Neural progenitor cell (in vitro differentiated cells): ENCODE results near the gene SEPTIN8. TPM values are rescaled to one million over a fixed set of nuclear protein-coding genes. Genes with fewer than 3 reads are reported as not detected.
A peak's percentile ranks its signal among the peaks of the same experiment; 100 is the strongest.

ENCODE experiments used
- DNase-seq: peaks from one replicate; pipeline ENCODE4 v3.0.0-alpha.2; 2016; ENCODE audit warnings: low spot score
- H2AFZ ChIP-seq: fragments of 200-600 bp; sonication (generic); replicated peaks from 2 replicates; pipeline ENCODE4 v1.6.1; 2016; ENCODE audit warnings: antibody characterized with exemption
- H3F3A ChIP-seq: fragments of 200-600 bp; sonication (generic); 2 replicates; pipeline ENCODE4 v1.6.1; 2016; ENCODE audit warnings: antibody characterized with exemption, low read depth
- H3K27ac ChIP-seq: fragments of 200-600 bp; sonication (generic); 2 replicates; pipeline ENCODE4 v1.5.1; 2016; ENCODE audit warnings: mild to moderate bottlenecking
- H3K27me3 ChIP-seq: fragments of 200-600 bp; sonication (generic); 2 replicates; pipeline ENCODE4 v1.6.1; 2016; ENCODE audit warnings: mild to moderate bottlenecking, moderate library complexity
- H3K36me3 ChIP-seq: fragments of 200-600 bp; sonication (generic); 2 replicates; pipeline ENCODE4 v1.5.1; 2016
- H3K4me1 ChIP-seq: fragments of 200-600 bp; sonication (generic); 2 replicates; pipeline ENCODE4 v1.6.1; 2016; ENCODE audit warnings: mixed run types
- H3K4me2 ChIP-seq: fragments of 200-600 bp; sonication (generic); 2 replicates; pipeline ENCODE4 v1.6.1; 2016
- H3K4me3 ChIP-seq: fragments of 200-600 bp; sonication (generic); 2 replicates; pipeline ENCODE4 v1.5.1; 2016
- H3K79me2 ChIP-seq: fragments of 200-600 bp; sonication (generic); 2 replicates; pipeline ENCODE4 v1.6.1; 2016; ENCODE audit warnings: low read depth
- H3K9ac ChIP-seq: fragments of 200-600 bp; sonication (generic); 2 replicates; pipeline ENCODE4 v1.6.1; 2016
- H3K9me3 ChIP-seq: fragments of 200-600 bp; sonication (generic); 2 replicates; pipeline ENCODE4 v1.5.1; 2016; ENCODE audit warnings: low read depth
- H4K20me1 ChIP-seq: fragments of 200-600 bp; sonication (generic); 2 replicates; pipeline ENCODE4 v1.6.1; 2016; ENCODE audit warnings: low read depth
- H3K27ac Mint-ChIP-seq: 3 replicates; pipeline ENCODE4 v1.8.0; 2021; ENCODE audit warnings: mixed read lengths
- H3K27me3 Mint-ChIP-seq: 2 replicates; pipeline ENCODE4 v1.8.0; 2022; ENCODE audit warnings: low read depth, mild to moderate bottlenecking, inconsistent platforms, moderate library complexity, mixed read lengths; ENCODE audit not compliant: insufficient read depth
- H3K36me3 Mint-ChIP-seq: 3 replicates; pipeline ENCODE4 v1.8.0; 2021; ENCODE audit warnings: mixed read lengths
- H3K4me1 Mint-ChIP-seq: 3 replicates; pipeline ENCODE4 v1.8.0; 2021; ENCODE audit warnings: mixed read lengths
- H3K4me3 Mint-ChIP-seq: 3 replicates; pipeline ENCODE4 v1.8.0; 2021; ENCODE audit warnings: mild to moderate bottlenecking, moderate library complexity, mixed read lengths
- H3K9me3 Mint-ChIP-seq: 3 replicates; pipeline ENCODE4 v1.8.0; 2020; ENCODE audit warnings: mixed read lengths
- EZH2 ChIP-seq: fragments of 200-600 bp; sonication (generic); IDR thresholded peaks from 2 replicates; pipeline ENCODE4 v1.6.1; 2017; ENCODE audit warnings: antibody characterized with exemption, mild to moderate bottlenecking, moderate library complexity
- EZH2phosphoT487 ChIP-seq: fragments of 200-600 bp; sonication (generic); IDR thresholded peaks from 2 replicates; pipeline ENCODE4 v1.6.1; 2017; ENCODE audit warnings: antibody characterized with exemption
- total RNA-seq: library from RNA; depleted of rRNA; stranded (reverse); fragments of >200 nt; gene quantifications from 2 replicates; pipeline ENCODE4 v1.2.3, GENCODE V29; 2015; ENCODE audit warnings: low replicate concordance
- TF ChIP-seq, protein P1 (sequence below): fragments of 200-600 bp; sonication (generic); IDR thresholded peaks from 2 replicates; pipeline ENCODE4 v1.5.1; 2017; ENCODE audit warnings: antibody characterized with exemption, mild to moderate bottlenecking

SEPTIN8 gene, protein sequence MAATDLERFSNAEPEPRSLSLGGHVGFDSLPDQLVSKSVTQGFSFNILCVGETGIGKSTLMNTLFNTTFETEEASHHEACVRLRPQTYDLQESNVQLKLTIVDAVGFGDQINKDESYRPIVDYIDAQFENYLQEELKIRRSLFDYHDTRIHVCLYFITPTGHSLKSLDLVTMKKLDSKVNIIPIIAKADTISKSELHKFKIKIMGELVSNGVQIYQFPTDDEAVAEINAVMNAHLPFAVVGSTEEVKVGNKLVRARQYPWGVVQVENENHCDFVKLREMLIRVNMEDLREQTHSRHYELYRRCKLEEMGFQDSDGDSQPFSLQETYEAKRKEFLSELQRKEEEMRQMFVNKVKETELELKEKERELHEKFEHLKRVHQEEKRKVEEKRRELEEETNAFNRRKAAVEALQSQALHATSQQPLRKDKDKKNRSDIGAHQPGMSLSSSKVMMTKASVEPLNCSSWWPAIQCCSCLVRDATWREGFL
- 39.9 and 50.1 TPM in 2 replicates for total RNA-seq

DNA sequence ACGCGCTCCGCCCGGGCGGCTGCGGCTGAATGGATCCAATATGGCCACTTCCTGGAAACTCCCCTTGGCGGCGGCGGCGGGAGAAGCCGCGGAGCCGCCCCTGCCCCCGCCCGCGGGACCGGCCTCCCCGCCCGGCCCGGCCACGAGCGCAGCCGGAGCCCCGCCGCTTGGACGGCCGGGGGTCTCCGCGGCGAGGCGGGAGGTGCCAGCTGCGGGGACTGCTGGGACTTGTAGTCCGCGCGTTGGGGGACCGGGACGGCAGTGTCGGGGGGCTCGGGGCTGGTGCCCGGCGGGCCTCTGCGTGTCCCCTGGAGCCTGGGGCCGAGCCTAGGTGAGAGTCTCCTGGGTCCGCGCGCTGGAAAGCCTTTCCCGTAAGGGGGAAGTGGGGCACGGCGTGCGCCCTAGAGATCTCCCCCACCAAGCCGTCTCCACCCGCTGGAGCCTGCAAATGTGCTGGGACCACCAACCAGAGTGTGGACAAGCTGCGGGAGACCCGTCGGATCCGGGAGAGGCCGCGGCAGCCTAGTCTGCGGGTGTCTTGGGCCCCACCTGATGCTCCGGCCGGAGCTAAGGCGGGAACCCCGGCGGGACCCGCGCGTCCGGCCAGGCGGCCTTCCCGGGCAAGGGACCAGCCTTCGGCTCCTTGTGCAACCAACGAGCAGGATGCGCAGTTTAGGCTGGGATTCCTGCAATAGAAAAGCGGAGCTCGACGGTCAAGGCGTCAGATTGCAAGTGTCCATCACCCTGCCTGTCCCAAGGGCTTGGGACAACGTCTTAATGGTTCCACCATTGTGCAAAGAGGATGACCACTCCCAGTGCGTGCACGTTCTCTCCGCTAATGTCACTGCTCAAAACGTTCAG, at the start of gene SEPTIN8:
TSS of gene SEPTIN8 (minus strand) at position 31 of the 861 bp plus-strand sequence. CDS start 102 bp downstream, outside the sequence.
- Histone ChIP-seq H3K79me2 (peaks cover 6% of the 10 kb centered on the region), H3K27me3 (peaks cover 70% of the 10 kb centered on the region), H3K36me3 (no peaks in the 10 kb centered on the region), H3K4me1 (peaks cover 13% of the 10 kb centered on the region), H4K20me1 (peaks cover 12% of the 10 kb centered on the region), H2AFZ (peak within 1 kb of the TSS; percentile 99), H3K4me3 (peak within 1 kb of the TSS; percentile 83), H3K9me3 (no peaks in the 10 kb centered on the region), H3F3A (peaks cover 29% of the 10 kb centered on the region), H3K4me2 (peak within 1 kb of the TSS; percentile 98), H3K27ac (no peak within 1 kb of the TSS), H3K9ac (no peak within 1 kb of the TSS)
- peak; percentile 56 for TF ChIP-seq EZH2phosphoT487
- peak; percentile 68 for TF ChIP-seq EZH2
- TF ChIP-seq, protein P1, sequence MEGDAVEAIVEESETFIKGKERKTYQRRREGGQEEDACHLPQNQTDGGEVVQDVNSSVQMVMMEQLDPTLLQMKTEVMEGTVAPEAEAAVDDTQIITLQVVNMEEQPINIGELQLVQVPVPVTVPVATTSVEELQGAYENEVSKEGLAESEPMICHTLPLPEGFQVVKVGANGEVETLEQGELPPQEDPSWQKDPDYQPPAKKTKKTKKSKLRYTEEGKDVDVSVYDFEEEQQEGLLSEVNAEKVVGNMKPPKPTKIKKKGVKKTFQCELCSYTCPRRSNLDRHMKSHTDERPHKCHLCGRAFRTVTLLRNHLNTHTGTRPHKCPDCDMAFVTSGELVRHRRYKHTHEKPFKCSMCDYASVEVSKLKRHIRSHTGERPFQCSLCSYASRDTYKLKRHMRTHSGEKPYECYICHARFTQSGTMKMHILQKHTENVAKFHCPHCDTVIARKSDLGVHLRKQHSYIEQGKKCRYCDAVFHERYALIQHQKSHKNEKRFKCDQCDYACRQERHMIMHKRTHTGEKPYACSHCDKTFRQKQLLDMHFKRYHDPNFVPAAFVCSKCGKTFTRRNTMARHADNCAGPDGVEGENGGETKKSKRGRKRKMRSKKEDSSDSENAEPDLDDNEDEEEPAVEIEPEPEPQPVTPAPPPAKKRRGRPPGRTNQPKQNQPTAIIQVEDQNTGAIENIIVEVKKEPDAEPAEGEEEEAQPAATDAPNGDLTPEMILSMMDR, result no peak
- Mint-ChIP-seq H3K4me3 (peak within 1 kb of the TSS; percentile 89), H3K9me3 (no peaks in the 10 kb centered on the region), H3K27ac (no peak within 1 kb of the TSS), H3K36me3 (peaks cover 2% of the 10 kb centered on the region), H3K4me1 (peaks cover 38% of the 10 kb centered on the region), H3K27me3 (peaks cover 4% of the 10 kb centered on the region)
- peak; percentile 80 for DNase-seq

DNA sequence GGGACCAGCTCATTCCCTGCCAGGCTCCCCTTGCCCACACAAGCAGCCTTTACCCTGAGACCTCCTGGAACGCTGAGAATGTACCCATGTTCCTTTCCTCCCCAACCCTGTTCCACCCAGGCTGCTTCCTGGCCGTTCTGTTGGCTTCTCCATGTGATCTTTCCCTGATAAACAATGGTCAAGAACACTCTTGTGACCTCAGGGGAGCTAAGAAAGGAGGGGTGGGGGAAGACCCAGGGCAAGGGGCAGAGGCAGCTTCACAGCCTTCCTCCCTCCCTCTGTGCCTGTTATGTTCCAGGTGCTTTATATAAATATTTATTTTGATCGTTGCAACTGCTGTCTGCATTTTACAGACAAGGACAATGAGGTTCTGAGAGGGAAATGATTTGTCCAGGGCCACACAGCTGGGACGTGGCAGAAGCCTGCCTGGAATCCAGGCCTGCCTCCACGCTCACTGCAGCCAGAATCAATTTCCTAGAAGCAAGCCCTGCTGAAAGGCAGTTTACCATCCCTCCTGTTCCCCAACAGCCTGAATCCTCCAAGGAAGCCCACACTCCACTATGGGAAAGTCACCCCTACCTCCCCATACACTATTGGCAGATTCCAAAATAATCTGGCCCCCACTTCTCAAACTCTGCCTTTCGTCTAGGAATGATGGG, 49.5 kb upstream of the SEPTIN8 start:
- Histone ChIP-seq H3K36me3 (no peaks in the 10 kb centered on the region), H3K4me1 (no peaks in the 10 kb centered on the region), H3K27ac (no peak overlapping the region), H3K79me2 (no peaks in the 10 kb centered on the region), H3K4me2 (no peak overlapping the region), H3K9me3 (no peaks in the 10 kb centered on the region), H3K9ac (no peak overlapping the region), H3K4me3 (no peak overlapping the region), H2AFZ (no peak overlapping the region), H4K20me1 (no peaks in the 10 kb centered on the region), H3F3A (peaks cover 20% of the 10 kb centered on the region), H3K27me3 (peaks cover 100% of the 10 kb centered on the region)
- no peak for DNase-seq
- Mint-ChIP-seq H3K4me3 (no peak overlapping the region), H3K4me1 (peaks cover 5% of the 10 kb centered on the region), H3K27me3 (peaks cover 39% of the 10 kb centered on the region), H3K27ac (no peak overlapping the region), H3K9me3 (peaks cover 2% of the 10 kb centered on the region), H3K36me3 (peaks cover 3% of the 10 kb centered on the region)
- TF ChIP-seq EZH2phosphoT487 (no peak), EZH2 (no peak)
- TF ChIP-seq, protein P1, result no peak

DNA sequence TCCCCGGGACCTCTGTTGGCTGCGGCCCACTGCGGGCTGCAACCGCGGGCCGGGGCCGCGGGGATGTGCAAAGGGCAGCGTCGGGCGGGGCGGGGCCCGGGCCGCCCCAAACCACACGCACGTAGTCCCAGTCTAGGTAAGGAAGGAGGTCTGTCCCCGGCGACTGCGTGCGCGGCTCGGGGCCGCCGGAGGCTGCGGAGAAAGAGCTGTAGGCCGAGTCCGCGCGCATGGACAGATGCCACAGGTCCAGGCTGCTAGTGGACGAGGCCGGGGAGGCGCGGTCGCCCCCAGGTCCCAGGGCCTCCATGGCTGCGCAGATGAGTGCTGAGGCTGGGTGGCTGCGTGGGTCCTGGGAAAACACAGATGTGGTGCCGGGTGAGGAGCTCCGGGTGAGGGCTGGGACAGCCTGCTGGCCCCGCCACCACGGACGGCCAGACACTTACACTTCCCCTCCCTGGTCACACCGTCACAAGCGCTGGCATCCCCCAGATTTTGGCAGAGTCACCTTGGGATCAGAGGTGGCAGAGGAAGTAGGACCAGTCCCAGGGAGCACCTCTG, 48.9 kb upstream of the SEPTIN8 start:
- H3K36me3 Mint-ChIP-seq, result peaks cover 3% of the 10 kb centered on the region
- no peaks in the 10 kb centered on the region for H3K4me1 ChIP-seq
- no peak overlapping the region for H3K4me3 Mint-ChIP-seq
- H3K4me1 Mint-ChIP-seq, result peaks cover 3% of the 10 kb centered on the region
- no peak overlapping the region for H3K27ac ChIP-seq
- H2AFZ ChIP-seq, result peak overlapping the region; percentile 90
- H3K27me3 ChIP-seq, result peaks cover 100% of the 10 kb centered on the region
- peaks cover 20% of the 10 kb centered on the region for H3F3A ChIP-seq
- H3K4me2 ChIP-seq, result peak overlapping the region; percentile 79
- TF ChIP-seq, protein P1, result no peak
- TF ChIP-seq EZH2phosphoT487 (no peak), EZH2 (peak; percentile 90)
- H3K27me3 Mint-ChIP-seq, result peaks cover 35% of the 10 kb centered on the region
- no peaks in the 10 kb centered on the region for H3K79me2 ChIP-seq
- no peak overlapping the region for H3K9ac ChIP-seq
- H3K9me3 Mint-ChIP-seq, result peaks cover 2% of the 10 kb centered on the region
- peak; percentile 57 for DNase-seq
- H3K36me3 ChIP-seq, result no peaks in the 10 kb centered on the region
- H4K20me1 ChIP-seq, result no peaks in the 10 kb centered on the region
- peak overlapping the region; percentile 44 for H3K4me3 ChIP-seq
- H3K9me3 ChIP-seq, result no peaks in the 10 kb centered on the region
- H3K27ac Mint-ChIP-seq, result no peak overlapping the region
